ENCODE measurements around the gene AATK.
A peak's percentile ranks its signal among the peaks of the same experiment; 100 is the strongest.

AATK gene, protein sequence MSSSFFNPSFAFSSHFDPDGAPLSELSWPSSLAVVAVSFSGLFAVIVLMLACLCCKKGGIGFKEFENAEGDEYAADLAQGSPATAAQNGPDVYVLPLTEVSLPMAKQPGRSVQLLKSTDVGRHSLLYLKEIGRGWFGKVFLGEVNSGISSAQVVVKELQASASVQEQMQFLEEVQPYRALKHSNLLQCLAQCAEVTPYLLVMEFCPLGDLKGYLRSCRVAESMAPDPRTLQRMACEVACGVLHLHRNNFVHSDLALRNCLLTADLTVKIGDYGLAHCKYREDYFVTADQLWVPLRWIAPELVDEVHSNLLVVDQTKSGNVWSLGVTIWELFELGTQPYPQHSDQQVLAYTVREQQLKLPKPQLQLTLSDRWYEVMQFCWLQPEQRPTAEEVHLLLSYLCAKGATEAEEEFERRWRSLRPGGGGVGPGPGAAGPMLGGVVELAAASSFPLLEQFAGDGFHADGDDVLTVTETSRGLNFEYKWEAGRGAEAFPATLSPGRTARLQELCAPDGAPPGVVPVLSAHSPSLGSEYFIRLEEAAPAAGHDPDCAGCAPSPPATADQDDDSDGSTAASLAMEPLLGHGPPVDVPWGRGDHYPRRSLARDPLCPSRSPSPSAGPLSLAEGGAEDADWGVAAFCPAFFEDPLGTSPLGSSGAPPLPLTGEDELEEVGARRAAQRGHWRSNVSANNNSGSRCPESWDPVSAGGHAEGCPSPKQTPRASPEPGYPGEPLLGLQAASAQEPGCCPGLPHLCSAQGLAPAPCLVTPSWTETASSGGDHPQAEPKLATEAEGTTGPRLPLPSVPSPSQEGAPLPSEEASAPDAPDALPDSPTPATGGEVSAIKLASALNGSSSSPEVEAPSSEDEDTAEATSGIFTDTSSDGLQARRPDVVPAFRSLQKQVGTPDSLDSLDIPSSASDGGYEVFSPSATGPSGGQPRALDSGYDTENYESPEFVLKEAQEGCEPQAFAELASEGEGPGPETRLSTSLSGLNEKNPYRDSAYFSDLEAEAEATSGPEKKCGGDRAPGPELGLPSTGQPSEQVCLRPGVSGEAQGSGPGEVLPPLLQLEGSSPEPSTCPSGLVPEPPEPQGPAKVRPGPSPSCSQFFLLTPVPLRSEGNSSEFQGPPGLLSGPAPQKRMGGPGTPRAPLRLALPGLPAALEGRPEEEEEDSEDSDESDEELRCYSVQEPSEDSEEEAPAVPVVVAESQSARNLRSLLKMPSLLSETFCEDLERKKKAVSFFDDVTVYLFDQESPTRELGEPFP (N-terminal part only)

DNA sequence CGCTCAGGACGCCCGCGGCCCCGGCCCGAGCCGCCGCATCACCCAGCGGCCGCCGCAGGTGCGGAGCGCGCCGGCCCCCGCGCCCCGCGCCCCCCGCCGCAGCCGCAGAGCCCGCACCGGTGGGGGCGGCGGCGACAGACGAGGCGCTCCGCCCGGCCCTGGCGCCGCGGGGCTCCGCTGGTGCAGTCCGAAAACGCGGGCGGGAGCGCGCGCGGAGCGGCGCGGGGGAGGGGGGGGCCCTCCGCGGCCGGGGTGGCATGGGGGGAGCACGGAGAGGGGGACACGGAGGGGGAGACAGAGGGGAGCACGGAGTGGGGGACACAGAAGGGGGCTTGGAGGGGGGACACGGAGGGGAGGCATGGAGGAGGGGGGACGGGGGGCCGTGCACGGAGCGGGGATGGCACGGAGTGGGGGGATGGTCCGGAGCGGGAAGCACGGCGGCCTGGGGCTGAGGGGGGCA is at the start of gene AATK:
TSS of gene AATK (minus strand) at position 189 of the 460 bp plus-strand sequence. CDS start 229 bp downstream, outside the sequence.
- DNase-seq (ENCODE audit: low spot score) = no peak

DNA sequence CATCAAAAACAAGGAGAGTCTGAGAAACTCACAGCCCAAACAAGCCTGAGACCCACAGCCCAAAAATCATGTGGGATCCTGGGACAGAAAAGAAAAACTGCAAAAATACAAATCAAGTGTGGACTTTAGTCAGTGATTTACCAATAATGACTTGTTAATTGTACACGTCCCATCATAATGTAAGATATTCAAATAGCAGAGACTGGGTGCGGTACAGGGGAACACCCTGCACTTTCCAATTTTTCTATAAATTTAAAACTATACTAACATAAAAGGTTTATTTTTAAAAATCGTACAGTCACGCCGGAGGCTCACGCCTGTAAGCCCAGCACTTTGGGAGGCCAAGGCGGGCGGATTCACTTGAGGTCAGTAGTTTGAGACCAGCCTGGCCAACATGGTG is 48.0 kb upstream of the AATK start:
- no peak for DNase-seq (ENCODE audit: low spot score)

DNA sequence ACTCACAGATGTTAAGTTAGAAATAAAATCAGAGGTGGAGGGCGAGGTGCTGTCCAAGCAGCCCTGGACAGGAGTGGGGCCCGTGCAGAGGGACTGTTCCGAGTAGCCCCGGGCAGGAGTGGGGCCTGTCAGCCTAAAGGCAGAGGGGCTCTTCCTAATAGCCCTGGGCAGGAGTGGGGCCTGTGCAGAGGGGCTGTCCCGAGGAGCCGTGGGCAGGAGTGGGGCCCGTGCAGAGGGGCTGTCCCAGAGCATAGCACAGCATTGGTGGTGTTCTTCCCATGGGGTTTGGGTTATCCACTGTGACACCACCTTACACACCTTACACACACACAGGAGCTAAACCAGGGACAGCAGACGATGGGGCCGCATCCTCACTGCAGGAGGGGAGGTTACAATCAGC is 46.3 kb upstream of the AATK start:
- no peak for DNase-seq (ENCODE audit: low spot score)

DNA sequence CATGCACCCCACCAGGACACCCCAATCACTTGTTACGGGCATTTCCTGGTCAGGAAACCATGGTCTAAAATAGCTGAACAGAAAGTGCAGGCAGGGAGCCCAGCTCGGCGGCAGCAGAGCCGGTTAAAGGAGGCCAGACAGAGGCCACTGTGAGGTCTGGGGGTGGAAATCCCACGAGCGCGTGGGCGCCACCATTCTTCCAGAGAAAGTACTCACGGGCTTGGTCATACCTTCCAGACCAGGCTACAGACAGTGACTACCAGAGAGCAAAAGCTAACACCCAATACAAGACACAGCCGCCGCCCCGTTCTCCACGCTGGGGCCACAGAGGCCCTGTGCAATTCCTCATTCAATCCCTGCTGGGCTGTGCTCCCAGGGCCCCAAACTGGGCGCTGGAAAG is 44.8 kb upstream of the AATK start:
- DNase-seq (ENCODE audit: low spot score) = no peak

DNA sequence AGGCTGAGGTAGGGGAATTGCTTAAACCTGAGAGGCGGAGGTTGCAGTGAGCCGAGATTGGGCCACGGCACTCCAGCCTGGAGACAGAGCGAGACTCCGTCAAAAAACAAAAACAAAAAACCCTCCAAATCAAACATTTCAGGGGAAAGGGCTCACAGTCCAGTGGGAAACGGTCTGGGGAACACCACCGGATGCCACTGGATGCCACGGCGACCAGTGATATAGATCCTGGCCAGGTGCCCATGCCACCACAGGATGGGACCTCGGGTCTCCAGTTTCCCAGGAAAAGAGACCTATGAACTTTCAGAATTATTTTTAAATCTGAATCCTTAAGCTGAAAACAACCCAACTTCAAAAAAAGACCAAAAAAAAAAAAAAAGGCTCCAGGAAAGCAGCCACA is 44.4 kb upstream of the AATK start:
- no peak for DNase-seq (ENCODE audit: low spot score)

DNA sequence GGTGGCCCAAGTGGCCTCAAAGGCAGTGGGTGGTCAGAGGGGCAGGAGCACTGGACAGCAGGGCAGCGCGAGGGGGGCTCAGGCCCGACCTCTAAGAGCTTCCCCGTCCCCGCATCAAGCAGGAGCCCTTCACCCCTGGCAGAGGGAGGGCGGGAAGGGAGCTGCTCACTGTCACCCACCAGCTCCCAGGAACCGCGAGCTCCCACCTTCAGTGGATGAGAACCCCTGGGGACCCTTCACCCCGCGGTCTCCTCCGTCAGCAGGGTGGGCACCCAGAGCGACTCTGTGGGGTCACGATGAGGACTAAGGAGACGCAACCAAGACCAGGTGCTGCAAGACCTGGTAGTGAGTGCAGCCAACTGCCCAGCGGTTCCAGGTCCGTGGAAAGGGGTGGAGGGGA is 43.1 kb upstream of the AATK start:
- no peak for DNase-seq (ENCODE audit: low spot score)

DNA sequence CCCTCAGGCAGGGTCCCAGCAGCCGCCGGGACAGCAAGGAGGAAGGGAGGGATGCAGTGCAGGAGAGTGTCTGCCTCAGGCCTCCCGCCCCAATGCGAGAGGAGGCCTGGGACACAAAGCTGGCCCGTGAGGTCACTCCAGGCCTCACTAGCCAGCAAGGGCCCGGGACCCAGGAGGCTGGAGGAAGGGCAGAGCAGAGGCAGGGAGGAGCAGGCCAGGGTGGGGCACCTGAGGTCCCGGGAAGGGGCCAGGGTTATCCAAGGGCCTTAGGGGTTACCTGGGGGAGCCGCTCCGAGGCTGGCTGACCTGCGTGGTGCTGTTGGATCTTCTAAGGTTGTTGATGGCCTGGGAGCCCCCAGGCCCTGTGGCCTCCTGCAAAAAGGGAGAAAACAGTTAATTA is 42.6 kb upstream of the AATK start:
- no peak for DNase-seq (ENCODE audit: low spot score)

DNA sequence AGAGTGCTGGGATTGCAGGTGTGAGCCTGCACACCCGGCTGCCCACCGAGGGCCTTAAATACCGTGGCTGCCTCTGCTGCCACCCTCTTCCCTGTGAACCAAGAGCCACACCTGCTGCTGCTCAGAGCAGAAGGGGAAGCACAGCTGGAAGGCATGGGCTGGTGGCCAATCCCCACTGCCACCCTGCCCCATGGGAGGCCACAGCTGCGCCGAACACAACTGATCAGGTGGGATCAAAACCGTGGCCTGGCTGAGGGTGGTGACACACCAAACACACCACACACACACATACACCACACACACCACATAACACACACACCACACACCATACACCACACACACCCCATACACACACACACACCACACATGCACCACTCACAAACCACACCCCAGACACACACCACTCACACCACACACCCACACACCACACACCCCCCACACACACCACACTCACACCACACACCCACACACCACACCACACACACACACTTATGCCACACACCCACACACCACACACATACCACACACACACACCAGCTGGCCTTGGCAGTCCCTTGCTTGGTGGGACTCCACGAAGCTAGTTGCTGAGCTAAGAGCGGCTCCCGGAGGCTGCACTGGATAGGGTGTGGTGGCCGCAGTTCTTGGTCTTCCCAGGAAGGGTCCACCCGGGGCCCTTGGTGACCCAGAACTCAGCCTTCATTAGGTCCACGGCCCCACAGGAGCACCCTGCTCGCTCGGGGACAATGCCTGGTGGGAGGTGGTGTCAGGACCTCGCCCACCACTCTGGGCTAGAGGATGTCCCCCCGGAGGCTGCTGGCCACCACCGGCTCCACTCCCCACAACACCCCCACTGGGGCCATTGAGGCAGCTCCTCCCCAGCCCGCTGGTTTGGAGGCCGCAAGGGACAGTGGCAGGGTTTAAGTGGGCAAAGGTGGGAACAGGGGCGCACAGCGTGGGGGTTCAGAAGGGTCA is 41.9 kb upstream of the AATK start:
- DNase-seq (ENCODE audit: low spot score) = no peak

DNA sequence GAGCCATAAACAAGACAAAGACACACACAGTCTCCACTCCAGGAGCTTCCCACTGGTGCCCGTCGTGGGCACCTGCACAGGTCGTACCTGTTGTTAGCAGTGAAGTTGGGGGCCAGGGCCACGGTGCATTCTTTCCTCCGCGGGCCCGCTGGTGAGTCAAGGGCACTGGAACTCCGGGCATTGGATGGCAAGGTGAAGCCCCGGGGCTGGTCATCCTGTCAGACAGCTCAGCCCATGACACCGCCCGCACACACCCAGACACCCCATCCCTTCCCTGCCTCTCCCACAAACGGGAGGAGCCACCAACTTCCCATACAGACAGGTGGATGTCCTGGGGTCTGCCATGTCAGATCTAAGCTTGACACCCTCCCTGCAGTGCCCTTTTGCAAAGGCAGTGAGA is 40.6 kb upstream of the AATK start:
- DNase-seq (ENCODE audit: low spot score) = no peak

DNA sequence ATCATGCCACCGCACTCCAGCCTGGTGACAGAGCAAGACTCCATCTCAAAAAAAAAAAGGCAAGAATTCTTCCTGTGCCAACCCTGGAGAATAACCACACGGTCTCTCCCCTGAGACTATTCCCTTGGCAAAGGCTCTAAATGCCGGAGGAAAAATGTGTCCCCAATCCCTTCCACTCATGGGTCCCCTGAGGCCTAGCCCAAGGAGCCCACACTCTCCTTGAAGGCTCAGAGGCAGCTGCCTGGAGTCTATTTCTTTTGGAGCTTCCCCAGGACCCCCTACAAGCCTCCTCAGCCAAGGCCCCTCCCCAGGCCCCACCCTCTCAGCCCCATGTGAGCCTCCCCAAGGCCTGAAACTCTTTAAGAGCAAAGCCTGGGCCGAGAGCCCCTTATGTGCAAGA is 40.1 kb upstream of the AATK start:
- no peak for DNase-seq (ENCODE audit: low spot score)

DNA sequence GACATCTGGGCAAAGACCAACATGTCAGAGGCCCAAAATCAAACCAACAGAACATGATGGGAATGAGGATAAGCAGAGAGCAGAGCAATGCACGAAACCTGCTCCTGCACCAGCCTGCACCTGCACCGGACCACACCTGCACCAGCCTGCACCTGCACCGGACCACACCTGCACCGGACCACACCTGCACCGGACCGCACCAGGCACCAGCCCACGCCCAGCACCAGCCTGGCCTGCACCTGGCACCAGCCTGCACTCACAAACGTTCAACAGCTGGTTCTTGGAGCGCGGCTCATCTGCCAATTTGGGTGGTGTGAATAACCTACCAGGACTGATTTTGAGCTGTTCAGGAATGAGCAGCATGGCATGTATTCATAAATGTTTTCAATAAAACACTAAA is 38.6 kb upstream of the AATK start:
- no peak for DNase-seq (ENCODE audit: low spot score)

DNA sequence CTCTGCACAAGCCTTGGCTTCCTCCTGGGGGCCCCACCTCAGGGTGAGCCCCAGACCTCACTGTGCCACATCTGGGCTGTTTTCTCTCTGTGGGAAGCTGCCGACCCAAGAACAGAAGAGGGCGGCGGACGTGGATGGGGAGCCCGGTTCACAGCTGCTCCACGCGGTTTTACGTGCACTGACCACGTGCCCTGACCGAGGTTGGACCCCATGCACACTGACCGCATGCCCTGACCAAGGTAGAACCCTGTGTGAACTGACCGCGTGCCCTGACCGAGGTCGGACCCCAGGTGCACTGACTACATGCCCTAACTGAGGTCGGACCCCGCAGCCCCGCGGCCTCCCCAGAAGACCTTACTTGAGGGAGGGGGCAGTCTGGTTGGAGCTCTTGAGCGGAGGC is 37.1 kb upstream of the AATK start:
- no peak for DNase-seq (ENCODE audit: low spot score)

DNA sequence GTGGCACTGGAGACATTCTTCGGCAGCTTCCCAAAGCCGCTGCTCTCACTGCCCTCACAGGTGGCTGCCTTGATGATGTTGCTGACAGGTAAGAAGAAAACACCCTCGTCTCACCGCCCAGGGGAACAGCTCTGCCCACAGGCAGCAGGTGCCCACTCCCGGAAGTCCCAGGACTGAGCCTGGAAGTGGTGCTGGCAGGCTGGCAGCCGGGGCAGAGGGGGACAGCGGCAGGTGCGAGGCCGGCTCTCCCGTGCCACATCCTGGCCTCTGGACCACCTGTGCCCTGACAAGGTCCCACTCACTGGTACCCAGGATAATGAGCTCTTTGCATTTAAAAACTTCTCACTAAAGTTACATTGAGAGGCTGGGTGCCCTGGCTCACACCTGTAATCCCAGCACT is 36.3 kb upstream of the AATK start:
- DNase-seq (ENCODE audit: low spot score) = no peak

DNA sequence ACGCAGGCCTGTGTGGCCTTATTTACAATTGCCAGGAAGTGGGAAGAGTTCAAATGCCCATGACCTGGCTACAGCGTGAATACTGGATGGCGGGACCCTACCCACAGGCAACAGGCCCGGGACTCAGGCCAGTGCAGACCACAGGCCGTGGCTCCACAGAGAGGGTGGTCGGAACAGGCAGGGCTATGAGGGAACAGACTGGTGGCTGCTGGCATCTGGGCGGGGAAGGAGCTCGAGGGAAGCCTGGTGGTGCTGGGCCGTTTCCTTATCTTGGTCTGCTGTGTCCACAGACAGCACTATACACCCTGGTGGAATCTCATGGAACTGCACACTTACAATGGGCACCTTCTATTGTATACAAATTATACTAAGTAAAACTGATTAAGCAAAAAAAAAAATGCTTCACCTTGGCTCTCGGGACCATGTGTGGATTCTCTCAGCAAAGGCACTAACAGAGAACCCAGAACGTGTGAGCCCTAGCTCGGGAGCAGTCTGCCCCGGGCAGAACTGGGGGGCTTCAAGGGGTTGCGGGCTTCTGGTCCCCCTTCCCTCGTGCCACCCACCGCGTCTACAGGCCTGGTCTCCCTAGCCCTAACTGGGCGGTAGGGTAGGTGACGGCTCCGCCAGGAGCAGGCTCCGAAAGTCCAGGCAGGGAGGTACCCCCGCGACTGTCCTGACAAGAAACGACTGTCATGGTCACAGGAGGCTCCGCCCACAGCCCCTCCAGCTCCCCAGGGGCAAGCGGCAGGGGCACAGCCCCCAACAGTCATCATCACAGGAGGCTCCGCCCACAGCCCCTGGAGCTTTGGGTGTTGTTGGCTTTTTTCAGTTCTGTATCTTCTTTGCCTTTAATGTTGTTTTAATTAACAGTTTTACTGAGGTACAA is 34.9 kb upstream of the AATK start:
- peak; percentile 80 for DNase-seq (ENCODE audit: low spot score)

DNA sequence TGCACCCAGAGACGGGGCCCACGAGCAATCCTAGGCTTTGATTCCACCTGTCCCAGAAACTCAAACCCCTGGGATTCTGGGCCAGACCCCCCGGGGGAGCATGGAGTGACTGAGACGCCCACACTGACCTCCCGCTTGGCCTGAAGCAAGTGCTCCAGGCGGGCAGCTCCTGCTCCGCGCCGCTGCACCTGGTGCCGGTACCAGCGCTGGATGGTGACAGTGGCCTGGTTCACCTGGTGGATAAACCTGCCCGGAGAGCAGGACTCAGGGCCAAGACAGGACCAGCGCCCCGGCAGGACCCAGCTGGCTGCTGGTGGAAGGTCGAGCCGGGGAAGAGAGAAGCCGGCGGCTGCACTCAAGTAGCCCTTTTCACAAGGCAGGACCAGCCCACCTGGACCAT is 34.2 kb upstream of the AATK start:
- DNase-seq (ENCODE audit: low spot score) = no peak

DNA sequence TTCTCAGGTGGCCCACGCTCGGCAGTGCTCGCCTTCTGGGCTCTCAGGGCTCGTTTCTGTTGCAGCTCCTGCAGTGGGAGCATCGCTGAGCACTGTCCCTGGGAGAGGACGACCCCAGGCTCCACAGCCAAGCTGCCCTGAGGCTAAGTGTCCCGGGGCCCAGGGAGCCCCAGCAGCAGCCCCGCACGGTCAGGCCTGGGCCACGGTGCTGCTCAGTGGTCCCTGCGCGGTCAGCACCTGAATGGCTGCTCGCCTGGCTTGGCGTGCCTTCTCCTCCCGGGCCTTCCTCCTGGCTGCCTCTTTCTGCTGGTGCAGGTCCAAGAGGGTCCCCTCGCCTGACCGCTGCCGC is 33.4 kb upstream of the AATK start:
- no peak for DNase-seq (ENCODE audit: low spot score)

DNA sequence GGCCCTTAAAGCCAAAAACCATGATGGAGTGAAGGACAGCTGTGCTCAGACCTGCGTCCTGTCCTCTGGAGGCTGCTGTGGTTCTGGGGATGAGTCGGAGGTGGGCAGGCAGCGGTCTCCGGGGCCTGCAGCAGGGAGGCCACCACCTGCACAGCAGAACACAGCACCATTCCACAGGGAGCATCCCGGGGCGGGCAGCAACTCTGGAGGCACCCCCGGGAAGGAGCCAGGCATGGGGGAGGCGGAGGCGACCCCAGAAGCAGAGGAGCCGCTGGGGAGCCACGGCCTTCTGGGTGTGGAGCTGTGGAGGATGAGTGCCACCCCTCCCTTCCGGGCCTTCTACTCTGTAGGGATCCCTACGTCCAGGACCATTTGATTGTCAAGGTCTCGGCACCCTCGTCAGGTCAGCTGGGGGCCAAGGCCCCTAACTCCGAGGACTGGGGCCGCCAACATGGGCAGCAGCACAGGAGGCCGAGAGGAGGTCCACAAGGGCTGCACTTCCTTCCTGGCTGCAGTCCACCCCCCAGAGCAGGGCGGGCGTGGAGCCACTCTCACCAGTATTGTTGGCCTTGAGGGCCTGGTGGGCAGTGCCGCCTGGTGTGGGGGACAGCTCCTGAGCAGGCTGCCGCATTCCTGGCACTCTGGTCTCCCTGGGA is 32.9 kb upstream of the AATK start:
- no peak for DNase-seq (ENCODE audit: low spot score)

DNA sequence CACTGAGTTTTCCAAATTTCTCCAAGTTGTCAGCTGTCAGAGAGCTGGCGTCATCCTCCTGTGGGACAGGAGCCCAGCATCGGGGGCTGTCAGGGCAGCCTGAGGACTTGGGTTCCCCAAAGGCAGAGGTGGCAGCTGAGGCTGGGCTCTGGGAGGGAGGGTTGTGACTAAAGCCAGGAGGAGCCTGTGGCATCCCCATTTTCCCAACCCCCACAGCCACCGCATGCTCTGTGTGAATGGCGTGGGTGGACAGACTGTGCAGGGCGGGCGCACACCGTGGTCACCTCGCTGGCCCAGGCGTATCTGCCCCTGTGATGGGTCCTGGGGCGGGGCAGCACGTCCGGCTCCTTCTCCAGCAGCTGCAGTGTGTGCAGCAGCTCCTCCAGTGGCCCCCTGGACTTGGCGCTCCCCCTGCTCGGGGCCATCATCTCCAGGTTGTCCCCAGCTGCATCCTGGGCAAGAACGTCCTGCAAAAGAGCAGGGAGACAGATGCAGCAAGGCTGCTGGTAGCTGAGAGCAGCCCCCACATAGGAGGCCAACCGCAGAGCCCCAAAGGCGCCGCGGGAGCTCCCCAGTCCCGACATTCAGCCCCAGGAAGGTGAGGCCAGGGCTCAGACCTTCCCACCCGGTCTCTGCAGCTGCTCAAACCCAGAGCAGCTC is 31.9 kb upstream of the AATK start:
- DNase-seq (ENCODE audit: low spot score) = no peak

DNA sequence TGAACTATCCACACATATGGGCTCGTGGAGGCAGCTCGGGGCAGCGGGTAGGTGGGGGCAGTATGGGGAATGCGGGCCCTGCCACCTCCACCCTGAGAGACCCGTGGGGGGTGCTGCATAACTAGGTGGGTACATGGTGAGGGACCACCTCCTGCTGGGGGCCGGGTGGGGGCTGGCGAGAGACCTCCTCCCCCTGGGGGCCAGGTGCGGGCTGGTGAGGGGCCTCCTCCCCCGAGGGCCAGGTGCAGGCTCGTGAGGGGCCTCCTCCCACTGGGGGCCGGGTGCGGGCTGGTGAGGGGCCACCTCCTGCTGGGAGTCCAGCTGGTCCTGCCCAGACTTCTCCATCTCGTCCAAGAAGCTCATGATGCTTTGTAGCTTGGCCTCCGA is 31.4 kb upstream of the AATK start:
- DNase-seq (ENCODE audit: low spot score) = no peak

Measured in Ammon's horn (tissue), 1 donor.